DLD1 (cell line): Measurements from ENCODE around the gene GPC5.

Experiments used
- in situ Hi-C: cut with HindIII; loops from 2 replicates; pipeline ENCODE4 v1.10.0; 2017; ENCODE audit warnings: low sequenced_read_pairs

Gene GPC5

GRCh38 chr13:92303428-92303827 is 905.0 kb downstream of the GPC5 start:
- in situ Hi-C loops, result no loop called here

- in situ Hi-C loops, result no loop called here
These were observed 909.3 kb downstream of the GPC5 start for GRCh38 chr13:92307752-92308151.

- in situ Hi-C loops, result no loop called here
These were observed 914.4 kb downstream of the GPC5 start for GRCh38 chr13:92312823-92313222.

- in situ Hi-C loops, result no loop called here
These were observed 915.0 kb downstream of the GPC5 start for GRCh38 chr13:92313382-92313781.

GRCh38 chr13:92315265-92315664 is 916.8 kb downstream of the GPC5 start:
- in situ Hi-C loops, result no loop called here

- in situ Hi-C loops, result no loop called here
These were observed 917.6 kb downstream of the GPC5 start for GRCh38 chr13:92316030-92316429.

- in situ Hi-C loops, result no loop called here
These were observed 918.6 kb downstream of the GPC5 start for GRCh38 chr13:92317066-92317465.

GRCh38 chr13:92320323-92320722 is 921.9 kb downstream of the GPC5 start:
- in situ Hi-C loops, result no loop called here

- in situ Hi-C loops, result no loop called here
These were observed 922.8 kb downstream of the GPC5 start for GRCh38 chr13:92321174-92321573.

- in situ Hi-C loops, result no loop called here
These were observed 947.2 kb downstream of the GPC5 start for GRCh38 chr13:92345627-92346026.

GRCh38 chr13:92346046-92346445 is 947.6 kb downstream of the GPC5 start:
- in situ Hi-C loops, result no loop called here

GRCh38 chr13:92354583-92354982 is 956.2 kb downstream of the GPC5 start:
- in situ Hi-C loops, result no loop called here

GRCh38 chr13:92355213-92355612 is 956.8 kb downstream of the GPC5 start:
- in situ Hi-C loops, result no loop called here

GRCh38 chr13:92362717-92363116 is 964.3 kb downstream of the GPC5 start:
- in situ Hi-C loops, result no loop called here

- in situ Hi-C loops, result no loop called here
These were observed 967.5 kb downstream of the GPC5 start for GRCh38 chr13:92365904-92366303.

- in situ Hi-C loops, result no loop called here
These were observed 979.0 kb downstream of the GPC5 start for GRCh38 chr13:92377396-92377795.

- in situ Hi-C loops, result no loop called here
These were observed 981.0 kb downstream of the GPC5 start for GRCh38 chr13:92379371-92379770.

- in situ Hi-C loops, result no loop called here
These were observed 986.0 kb downstream of the GPC5 start for GRCh38 chr13:92384410-92384809.

GRCh38 chr13:92387245-92387644 is 988.8 kb downstream of the GPC5 start:
- in situ Hi-C loops, result no loop called here

- in situ Hi-C loops, result no loop called here
These were observed 991.8 kb downstream of the GPC5 start for GRCh38 chr13:92390217-92390616.

- in situ Hi-C loops, result no loop called here
These were observed 1005.2 kb downstream of the GPC5 start for GRCh38 chr13:92403606-92404005.

GRCh38 chr13:92407858-92408257 is 1009.4 kb downstream of the GPC5 start:
- in situ Hi-C loops, result no loop called here

GRCh38 chr13:92412481-92412880 is 1014.1 kb downstream of the GPC5 start:
- in situ Hi-C loops, result no loop called here

- in situ Hi-C loops, result no loop called here
These were observed 1014.6 kb downstream of the GPC5 start for GRCh38 chr13:92412996-92413395.
